Prostate gland (tissue), 2 donors: ENCODE data around the gene HTR4.

Experiments
- POLR2A ChIP-seq: fragments of 450-650 bp; IDR thresholded peaks from one replicate; pipeline ENCODE4 v1.6.1; 2016; ENCODE audit warnings: antibody characterized with exemption, mild to moderate bottlenecking
- POLR2AphosphoS5 ChIP-seq: sonication (generic); formaldehyde crosslinking; IDR thresholded peaks from one replicate; pipeline ENCODE4 v1.6.1; 2017; ENCODE audit warnings: antibody characterized with exemption
- TF ChIP-seq, protein P1 (sequence below), 4 experiments: fragments of 200-600 bp in 2 of 4; fragments of 450-650 bp in 2 of 4; sonication (generic) in 2 of 4; IDR thresholded peaks; 1 replicate in 3 of 4; 2 replicates in 1 of 4; pipeline ENCODE4 v1.5.1; 2016 to 2019; ENCODE audit warnings: antibody characterized with exemption in 4 of 4, mild to moderate bottlenecking in 2 of 4, moderate library complexity in 2 of 4

DNA sequence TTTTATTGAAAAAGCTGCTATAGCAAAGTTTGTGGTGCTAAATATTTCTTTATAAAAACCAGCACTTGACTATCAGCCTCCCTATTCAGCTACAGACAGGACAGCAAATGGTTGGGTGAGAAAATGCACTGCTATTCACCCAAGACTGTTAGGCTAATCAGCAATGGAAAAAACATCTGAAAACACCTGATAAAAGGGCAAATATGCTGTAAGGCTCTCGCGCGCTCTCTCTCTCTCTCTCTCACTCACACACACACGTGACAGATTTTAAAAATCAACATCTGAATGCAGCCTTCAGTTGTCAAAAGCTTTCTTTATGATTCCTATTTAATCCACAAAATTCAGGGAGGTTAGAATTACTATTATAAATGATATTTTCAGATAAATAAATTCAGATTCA, 80.2 kb downstream of the HTR4 start:
- no peak for TF ChIP-seq POLR2AphosphoS5
- TF ChIP-seq, protein P1, sequence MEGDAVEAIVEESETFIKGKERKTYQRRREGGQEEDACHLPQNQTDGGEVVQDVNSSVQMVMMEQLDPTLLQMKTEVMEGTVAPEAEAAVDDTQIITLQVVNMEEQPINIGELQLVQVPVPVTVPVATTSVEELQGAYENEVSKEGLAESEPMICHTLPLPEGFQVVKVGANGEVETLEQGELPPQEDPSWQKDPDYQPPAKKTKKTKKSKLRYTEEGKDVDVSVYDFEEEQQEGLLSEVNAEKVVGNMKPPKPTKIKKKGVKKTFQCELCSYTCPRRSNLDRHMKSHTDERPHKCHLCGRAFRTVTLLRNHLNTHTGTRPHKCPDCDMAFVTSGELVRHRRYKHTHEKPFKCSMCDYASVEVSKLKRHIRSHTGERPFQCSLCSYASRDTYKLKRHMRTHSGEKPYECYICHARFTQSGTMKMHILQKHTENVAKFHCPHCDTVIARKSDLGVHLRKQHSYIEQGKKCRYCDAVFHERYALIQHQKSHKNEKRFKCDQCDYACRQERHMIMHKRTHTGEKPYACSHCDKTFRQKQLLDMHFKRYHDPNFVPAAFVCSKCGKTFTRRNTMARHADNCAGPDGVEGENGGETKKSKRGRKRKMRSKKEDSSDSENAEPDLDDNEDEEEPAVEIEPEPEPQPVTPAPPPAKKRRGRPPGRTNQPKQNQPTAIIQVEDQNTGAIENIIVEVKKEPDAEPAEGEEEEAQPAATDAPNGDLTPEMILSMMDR (IDR thresholded peaks at IDR 0.05) = no peak
- no peak for TF ChIP-seq POLR2A
